Measurements from ENCODE around the gene PGRMC1.

PGRMC1 gene

DNA sequence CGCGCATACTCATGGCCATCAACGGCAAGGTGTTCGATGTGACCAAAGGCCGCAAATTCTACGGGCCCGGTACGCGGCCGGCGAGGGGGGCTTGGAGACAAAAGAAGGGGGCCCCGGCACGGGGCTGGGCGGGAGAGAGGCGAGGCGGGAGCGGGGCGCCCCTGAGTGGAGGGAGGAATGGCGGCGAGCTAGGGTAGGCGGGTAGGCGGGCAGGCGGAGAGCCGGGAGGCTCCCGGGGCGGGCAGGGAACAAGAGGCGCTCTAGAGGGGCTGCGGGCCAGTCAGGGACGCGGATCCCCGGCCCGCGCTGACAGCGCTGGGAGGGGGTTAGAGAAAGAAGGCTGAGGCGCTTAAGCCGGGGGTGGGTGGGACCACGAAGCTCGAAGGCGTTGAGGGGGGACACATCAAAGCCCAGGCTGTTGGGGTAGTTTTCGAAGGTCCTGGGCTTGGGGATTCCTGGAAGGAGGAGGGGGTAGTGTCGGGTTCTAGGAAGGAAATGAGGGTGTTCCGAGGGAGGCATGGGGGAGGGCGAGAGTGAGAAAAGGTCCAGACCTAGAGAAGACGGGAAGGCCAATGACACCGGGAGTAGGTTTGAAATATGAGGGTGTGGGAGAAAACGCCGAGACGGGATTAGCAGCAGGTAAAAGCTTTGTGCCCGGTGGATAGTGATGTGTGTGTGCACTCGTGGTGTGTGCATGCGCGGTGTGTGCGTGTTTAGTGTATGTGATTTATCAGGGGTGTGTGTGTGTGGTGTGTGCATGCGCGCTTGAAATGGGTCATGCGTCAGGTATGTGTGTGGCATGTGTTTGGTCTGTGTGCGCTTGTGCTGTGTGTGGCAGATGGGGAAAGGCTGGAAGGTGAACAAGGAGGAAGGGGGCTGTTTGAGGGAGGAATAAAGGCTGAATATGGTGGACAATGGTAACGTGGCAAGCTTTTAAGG, 807 bp downstream of the PGRMC1 start:
- peak; percentile 32 for DNase-seq (ENCODE audit: low read depth)
- TF ChIP-seq MYC (IDR thresholded peaks at IDR 0.05; ENCODE audit: low read depth, low read length) = 0 out of 2 replicates have a peak, but pooled peaks have one; percentile 11
- TF ChIP-seq POLR2A (IDR thresholded peaks at IDR 0.05; ENCODE audit: extremely low read depth, insufficient read length) = no peak
- TF ChIP-seq, protein P1, sequence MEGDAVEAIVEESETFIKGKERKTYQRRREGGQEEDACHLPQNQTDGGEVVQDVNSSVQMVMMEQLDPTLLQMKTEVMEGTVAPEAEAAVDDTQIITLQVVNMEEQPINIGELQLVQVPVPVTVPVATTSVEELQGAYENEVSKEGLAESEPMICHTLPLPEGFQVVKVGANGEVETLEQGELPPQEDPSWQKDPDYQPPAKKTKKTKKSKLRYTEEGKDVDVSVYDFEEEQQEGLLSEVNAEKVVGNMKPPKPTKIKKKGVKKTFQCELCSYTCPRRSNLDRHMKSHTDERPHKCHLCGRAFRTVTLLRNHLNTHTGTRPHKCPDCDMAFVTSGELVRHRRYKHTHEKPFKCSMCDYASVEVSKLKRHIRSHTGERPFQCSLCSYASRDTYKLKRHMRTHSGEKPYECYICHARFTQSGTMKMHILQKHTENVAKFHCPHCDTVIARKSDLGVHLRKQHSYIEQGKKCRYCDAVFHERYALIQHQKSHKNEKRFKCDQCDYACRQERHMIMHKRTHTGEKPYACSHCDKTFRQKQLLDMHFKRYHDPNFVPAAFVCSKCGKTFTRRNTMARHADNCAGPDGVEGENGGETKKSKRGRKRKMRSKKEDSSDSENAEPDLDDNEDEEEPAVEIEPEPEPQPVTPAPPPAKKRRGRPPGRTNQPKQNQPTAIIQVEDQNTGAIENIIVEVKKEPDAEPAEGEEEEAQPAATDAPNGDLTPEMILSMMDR (IDR thresholded peaks at IDR 0.05; ENCODE audit: low read depth, low read length) = no peak
- peak overlapping the region; percentile 71 for H3K4me3 ChIP-seq (ENCODE audit: low read depth, low read length)

DNA sequence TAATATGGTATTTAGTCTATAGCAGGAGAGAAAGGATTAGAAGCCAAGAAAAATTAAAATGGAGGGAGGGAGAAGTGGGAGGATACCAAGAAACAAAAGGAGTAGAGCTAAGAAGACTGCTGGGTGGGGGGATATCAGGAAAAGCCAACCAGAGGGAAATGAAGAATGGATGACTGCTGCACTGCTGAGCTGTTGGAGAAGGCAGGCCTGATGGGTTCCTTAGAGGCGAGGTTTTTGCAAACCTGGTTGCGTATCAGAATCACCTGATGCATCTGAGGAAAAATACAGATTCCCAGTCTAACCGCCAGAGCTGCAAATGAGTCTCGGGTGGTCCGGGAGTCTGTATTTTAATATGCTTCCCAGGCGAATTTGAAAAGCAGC, 1.5 kb downstream of the PGRMC1 start:
- H3K4me3 ChIP-seq (ENCODE audit: low read depth, low read length) = peak overlapping the region; percentile 71
- TF ChIP-seq, protein P2, sequence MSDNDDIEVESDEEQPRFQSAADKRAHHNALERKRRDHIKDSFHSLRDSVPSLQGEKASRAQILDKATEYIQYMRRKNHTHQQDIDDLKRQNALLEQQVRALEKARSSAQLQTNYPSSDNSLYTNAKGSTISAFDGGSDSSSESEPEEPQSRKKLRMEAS (IDR thresholded peaks at IDR 0.05; ENCODE audit: low read depth, low read length) = no peak
- no peak for TF ChIP-seq MYC (IDR thresholded peaks at IDR 0.05; ENCODE audit: low read depth, low read length)
- TF ChIP-seq, protein P1 (IDR thresholded peaks at IDR 0.05; ENCODE audit: low read depth, low read length) = no peak
- no peak for TF ChIP-seq POLR2A (IDR thresholded peaks at IDR 0.05; ENCODE audit: extremely low read depth, insufficient read length)
- no peak for DNase-seq (ENCODE audit: low read depth)

DNA sequence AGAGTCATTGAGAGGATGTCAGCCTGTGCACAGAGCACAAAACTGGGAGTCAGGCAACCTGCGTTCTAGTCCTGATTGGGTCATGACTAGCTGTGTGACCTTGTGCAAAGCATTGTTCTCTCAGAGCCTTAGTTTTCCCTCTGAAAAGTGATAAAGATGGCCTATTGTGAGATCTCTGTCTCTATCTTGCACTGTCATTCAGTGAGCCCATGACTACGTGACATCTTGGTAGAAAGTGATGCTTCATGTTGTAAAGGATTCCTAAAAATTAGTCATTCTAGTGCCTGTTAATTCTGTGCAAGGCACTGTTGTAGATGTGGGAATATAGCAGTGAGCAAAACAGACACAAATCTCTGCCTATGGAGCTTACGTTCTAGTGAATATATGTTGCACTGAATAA, 2.5 kb downstream of the PGRMC1 start:
- DNase-seq (ENCODE audit: low read depth) = no peak
- H3K4me3 ChIP-seq (ENCODE audit: low read depth, low read length) = no peak overlapping the region
- no peak for TF ChIP-seq POLR2A (IDR thresholded peaks at IDR 0.05; ENCODE audit: extremely low read depth, insufficient read length)
- TF ChIP-seq MYC (IDR thresholded peaks at IDR 0.05; ENCODE audit: low read depth, low read length) = no peak
- TF ChIP-seq, protein P1 (IDR thresholded peaks at IDR 0.05; ENCODE audit: low read depth, low read length) = no peak
- TF ChIP-seq, protein P2 (IDR thresholded peaks at IDR 0.05; ENCODE audit: low read depth, low read length) = no peak

DNA sequence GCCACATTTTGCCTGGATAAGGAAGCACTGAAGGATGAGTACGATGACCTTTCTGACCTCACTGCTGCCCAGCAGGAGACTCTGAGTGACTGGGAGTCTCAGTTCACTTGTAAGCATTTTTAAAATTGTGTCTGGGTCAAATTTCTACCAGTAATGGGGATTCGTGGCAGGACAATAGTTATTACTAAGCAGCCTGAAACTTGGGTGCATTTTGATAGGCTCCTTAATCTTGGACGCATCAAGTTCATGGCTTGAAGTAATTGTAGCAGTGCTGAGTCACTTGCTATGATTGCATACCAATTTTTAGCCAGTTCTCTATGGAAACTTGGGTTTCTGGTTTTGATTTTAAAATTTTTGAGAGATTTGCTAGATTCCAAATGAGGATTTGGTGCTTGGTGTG, 4.3 kb downstream of the PGRMC1 start:
- TF ChIP-seq MYC (IDR thresholded peaks at IDR 0.05; ENCODE audit: low read depth, low read length) (no peak), POLR2A (IDR thresholded peaks at IDR 0.05; ENCODE audit: extremely low read depth, insufficient read length) (no peak)
- TF ChIP-seq, protein P2 (IDR thresholded peaks at IDR 0.05; ENCODE audit: low read depth, low read length) = no peak
- TF ChIP-seq, protein P1 (IDR thresholded peaks at IDR 0.05; ENCODE audit: low read depth, low read length) = no peak
- H3K4me3 ChIP-seq (ENCODE audit: low read depth, low read length) = no peak overlapping the region
- DNase-seq (ENCODE audit: low read depth) = no peak

DNA sequence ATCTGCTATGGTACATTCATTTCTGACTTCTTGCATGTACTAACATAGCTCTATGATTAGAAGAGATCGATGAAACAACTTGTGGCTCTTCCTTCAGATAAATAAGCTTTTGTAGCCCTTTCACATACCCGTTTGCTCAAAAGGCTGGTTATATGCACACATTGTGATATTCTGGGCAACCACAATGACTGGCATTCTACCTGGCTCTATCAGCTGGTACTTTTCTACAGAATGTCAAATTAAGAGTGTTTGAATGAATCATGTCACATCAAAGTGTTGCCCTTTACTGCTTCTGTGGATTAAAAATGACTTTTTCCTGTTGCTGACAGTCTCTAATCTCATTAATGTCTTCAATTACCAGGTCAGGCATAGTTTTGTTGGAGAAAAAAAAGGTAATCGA, 11.6 kb downstream of the PGRMC1 start:
- H3K4me3 ChIP-seq (ENCODE audit: low read depth, low read length) = no peak overlapping the region
- no peak for DNase-seq (ENCODE audit: low read depth)
- TF ChIP-seq, protein P2 (IDR thresholded peaks at IDR 0.05; ENCODE audit: low read depth, low read length) = no peak
- TF ChIP-seq POLR2A (IDR thresholded peaks at IDR 0.05; ENCODE audit: extremely low read depth, insufficient read length) (no peak), MYC (IDR thresholded peaks at IDR 0.05; ENCODE audit: low read depth, low read length) (no peak)
- TF ChIP-seq, protein P1 (IDR thresholded peaks at IDR 0.05; ENCODE audit: low read depth, low read length) = no peak

All from NB4 (cell line).